Stimulated activated CD8-positive, alpha-beta memory T cell treated with anti-CD3 and anti-CD28 coated beads, Interleukin-15, amount 100 ng/mL, for 24 hours (primary cell): ENCODE data around the gene MED16.
"Not testable (repeated sequence)": the region's sequence is repeated elsewhere in the genome, so short reads cannot be mapped to it uniquely, and the experiment has no call there.

Experiments used
- DNase-seq: peaks from one replicate; pipeline ENCODE4 v3.0.0-alpha.2; 2020; ENCODE audit warnings: low read depth

Gene MED16

GRCh38 chr19:911197-912033, 18.4 kb upstream of the MED16 start:
- DNase-seq, result no peak

DNA sequence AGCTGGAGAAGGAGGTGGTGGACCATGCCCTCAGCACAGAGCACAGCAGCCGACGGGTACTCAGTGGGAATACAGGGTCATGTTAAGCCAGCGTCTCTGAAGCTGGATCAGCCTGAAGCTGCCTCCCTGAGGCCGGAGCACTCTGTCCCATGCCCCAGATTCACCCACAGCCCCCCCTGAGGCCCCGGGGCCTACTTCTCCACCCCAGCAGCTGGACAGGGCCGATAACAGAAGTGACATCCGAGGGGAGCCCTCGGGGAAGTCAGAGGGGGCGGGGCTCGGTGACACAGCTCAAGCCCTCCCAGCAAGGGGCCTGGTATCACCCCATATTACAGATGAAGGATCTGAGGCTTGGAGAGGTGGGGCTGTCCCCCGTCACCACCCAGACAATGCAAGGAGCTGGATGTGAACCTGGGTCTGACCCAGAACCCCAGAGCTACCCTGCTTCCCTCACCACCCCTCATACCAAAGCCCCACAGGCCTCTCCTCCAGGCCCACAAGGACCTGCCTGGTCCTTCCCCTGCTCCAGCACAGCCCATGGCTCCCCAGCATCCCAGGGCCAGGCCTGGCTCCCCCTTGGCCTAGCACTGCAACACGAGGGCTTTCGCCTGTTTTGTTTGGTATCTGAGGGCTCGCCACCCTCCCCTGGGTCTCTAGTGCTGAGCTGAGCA, 14.3 kb upstream of the MED16 start:
- DNase-seq, result no peak

DNA sequence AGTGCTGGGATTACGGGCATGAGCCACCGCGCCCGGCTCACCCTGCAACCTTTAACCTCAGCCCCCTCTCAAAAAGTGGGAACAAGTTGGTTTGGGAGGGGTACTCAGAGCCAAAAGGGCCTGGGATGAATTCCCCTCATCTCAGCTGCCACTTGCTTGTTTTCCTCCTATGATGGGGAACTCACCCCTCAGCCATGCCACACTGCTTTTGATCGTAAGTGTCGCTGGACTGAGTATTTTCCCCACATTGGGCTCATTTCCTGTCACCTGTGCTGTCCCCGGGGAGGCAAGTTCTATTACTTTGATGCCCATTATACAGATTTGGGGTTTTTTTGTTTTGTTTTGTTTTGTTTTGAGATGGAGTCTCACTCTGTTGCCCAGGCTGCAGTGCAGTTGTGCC, 13.5 kb upstream of the MED16 start:
- DNase-seq, result no peak

GRCh38 chr19:904545-904944, 11.6 kb upstream of the MED16 start:
- no peak for DNase-seq

- no peak for DNase-seq
Measured at GRCh38 chr19:903266-903797, 10.3 kb upstream of the MED16 start.

GRCh38 chr19:902446-903226, 9.6 kb upstream of the MED16 start:
- DNase-seq, result no peak

GRCh38 chr19:902093-902370, 9.0 kb upstream of the MED16 start:
- DNase-seq, result no peak

- DNase-seq, result no peak
Measured at GRCh38 chr19:901216-902092, 8.5 kb upstream of the MED16 start.

- DNase-seq, result no peak
Measured at GRCh38 chr19:900302-901111, 7.5 kb upstream of the MED16 start.

DNA sequence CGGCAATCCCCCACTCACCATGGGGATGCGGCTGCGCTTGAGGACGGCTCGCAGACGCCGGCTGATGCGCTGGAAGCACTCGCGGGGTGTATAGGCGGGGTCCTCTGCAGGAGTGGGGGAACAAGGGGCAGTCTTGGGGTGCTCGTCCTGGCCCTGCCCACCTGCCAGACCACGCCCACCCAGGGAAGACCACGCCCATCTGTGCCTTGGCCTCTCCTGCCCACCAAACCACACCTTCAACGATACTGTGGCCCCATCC, 7.0 kb upstream of the MED16 start:
- no peak for DNase-seq

- no peak for DNase-seq
Measured at GRCh38 chr19:899336-900042, 6.5 kb upstream of the MED16 start.

- no peak for DNase-seq
Measured at GRCh38 chr19:898663-899062, 5.7 kb upstream of the MED16 start.

- no peak for DNase-seq
Measured at GRCh38 chr19:897442-898039, 4.6 kb upstream of the MED16 start.

GRCh38 chr19:896999-897398, 4.0 kb upstream of the MED16 start:
- DNase-seq, result no peak

- no peak for DNase-seq
Measured at GRCh38 chr19:896434-896833, 3.4 kb upstream of the MED16 start.

DNA sequence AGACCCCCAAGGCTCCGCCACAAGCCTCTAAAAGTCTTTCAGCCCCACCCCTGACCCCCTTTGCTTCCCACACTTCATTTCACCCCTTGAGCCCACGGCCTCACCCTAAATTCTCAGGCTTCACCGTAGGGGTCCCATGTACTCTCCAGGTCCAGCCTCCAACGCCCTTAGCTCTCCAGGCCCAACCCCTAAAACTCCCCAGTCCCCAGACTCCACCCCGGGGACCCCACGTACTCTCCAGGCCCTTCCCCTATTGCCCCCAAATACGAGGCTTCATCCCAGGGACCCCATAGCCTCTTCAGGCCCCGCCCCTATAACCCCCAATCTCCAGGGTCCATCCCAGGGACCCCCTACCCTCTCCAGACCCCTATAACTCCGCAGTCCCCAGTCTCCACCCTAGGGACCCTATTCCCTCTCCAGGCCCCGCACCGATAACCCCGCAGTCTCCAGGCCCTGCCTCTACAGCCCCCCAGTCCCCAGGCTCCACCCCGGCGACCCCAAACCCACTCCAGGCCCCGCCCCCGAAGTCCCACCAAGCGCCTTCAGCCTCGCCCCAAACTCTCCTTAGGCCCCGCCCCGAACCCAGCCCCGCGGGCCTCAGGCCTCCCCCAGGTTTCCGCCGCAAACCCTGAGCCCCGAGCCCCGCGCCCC, 619 bp downstream of the MED16 start:
- no peak for DNase-seq

- not testable (repeated sequence) for DNase-seq
Measured at GRCh38 chr19:891421-892200, 1.4 kb downstream of the MED16 start.

- no peak for DNase-seq
Measured at GRCh38 chr19:890831-891230, 2.2 kb downstream of the MED16 start.
